Measurements from ENCODE around the gene SEC16A.

SEC16A gene

GRCh38 chr9:136517950-136518349 is 35.1 kb upstream of the SEC16A start:
- no peak for DNase-seq

GRCh38 chr9:136517012-136517743 is 34.3 kb upstream of the SEC16A start:
- DNase-seq, result no peak

- no peak for DNase-seq
These were observed 33.4 kb upstream of the SEC16A start for GRCh38 chr9:136516191-136516654.

GRCh38 chr9:136515276-136515675 is 32.4 kb upstream of the SEC16A start:
- DNase-seq, result no peak

GRCh38 chr9:136514022-136514714 is 31.3 kb upstream of the SEC16A start:
- no peak for DNase-seq

- no peak for DNase-seq
These were observed 30.4 kb upstream of the SEC16A start for GRCh38 chr9:136513191-136513590.

- DNase-seq, result no peak
These were observed 29.8 kb upstream of the SEC16A start for GRCh38 chr9:136512651-136513071.

- DNase-seq, result no peak
These were observed 29.1 kb upstream of the SEC16A start for GRCh38 chr9:136511670-136512592.

- DNase-seq, result no peak
These were observed 28.4 kb upstream of the SEC16A start for GRCh38 chr9:136511144-136511669.

- DNase-seq, result no peak
These were observed 27.7 kb upstream of the SEC16A start for GRCh38 chr9:136510561-136510960.

- no peak for DNase-seq
These were observed 26.7 kb upstream of the SEC16A start for GRCh38 chr9:136509549-136509948.

- no peak for DNase-seq
These were observed 26.1 kb upstream of the SEC16A start for GRCh38 chr9:136508729-136509500.

- no peak for DNase-seq
These were observed 25.1 kb upstream of the SEC16A start for GRCh38 chr9:136507992-136508375.

- no peak for DNase-seq
These were observed 24.6 kb upstream of the SEC16A start for GRCh38 chr9:136507221-136507991.

GRCh38 chr9:136506425-136506824 is 23.6 kb upstream of the SEC16A start:
- no peak for DNase-seq

- DNase-seq, result no peak
These were observed 22.9 kb upstream of the SEC16A start for GRCh38 chr9:136505406-136506403.

- no peak for DNase-seq
These were observed 21.9 kb upstream of the SEC16A start for GRCh38 chr9:136504512-136505348.

GRCh38 chr9:136502940-136503550 is 20.2 kb upstream of the SEC16A start:
- DNase-seq, result no peak

Data from fibroblast of skin of abdomen (primary cell).